SK-N-SH (cell line): Measurements from ENCODE around the gene RAD1. TPM values are rescaled to one million over a fixed set of nuclear protein-coding genes. Genes with fewer than 3 reads are reported as not detected.

Experiments used
- CTCF ChIA-PET: fragments of 300-600, 350-600 bp; formaldehyde crosslinking; extraction: SDS; loops from one replicate; lab custom pipeline; 2021; lab: Yijun Ruan, JAX
- POLR2A ChIA-PET: fragments of 350-600 bp; sonication (Branson Sonifier 250); formaldehyde crosslinking; extraction: SDS; loops from one replicate; lab custom pipeline; 2020; ENCODE audit warnings: antibody characterized with exemption, inconsistent platforms; lab: Yijun Ruan, JAX
- DNase-seq: peaks from one replicate; pipeline ENCODE4 v3.0.0; 2012
- H2AFZ ChIP-seq: fragments of 200-600 bp; sonication (generic); 2 replicates; pipeline ENCODE4 v1.8.1; 2016; ENCODE audit warnings: antibody characterized with exemption, mild to moderate bottlenecking, low read depth
- H3F3A ChIP-seq: fragments of 200-600 bp; sonication (generic); replicated peaks from 2 replicates; pipeline ENCODE3; 2016; ENCODE audit warnings: antibody characterized with exemption, mild to moderate bottlenecking; ENCODE audit not compliant: insufficient read depth
- H3K27ac ChIP-seq, 2 experiments: fragments of 200-500 bp in 1 of 2; fragments of 200-600 bp in 1 of 2; sonication (Bioruptor generic) in 1 of 2; sonication (generic), shearing (Covaris generic) in 1 of 2; 2 replicates each; pipeline versions ENCODE4 v1.5.1 to v1.6.1; 2014 to 2016; ENCODE audit warnings: low read depth in 2 of 2, inconsistent platforms in 1 of 2, low read length in 1 of 2, mild to moderate bottlenecking in 1 of 2, mixed read lengths in 1 of 2
- H3K27me3 ChIP-seq: fragments of 200-600 bp; sonication (generic), shearing (Covaris generic); 2 replicates; pipeline ENCODE4 v1.6.1; 2016; ENCODE audit warnings: mixed run types; ENCODE audit not compliant: insufficient read depth
- H3K36me3 ChIP-seq, 2 experiments: fragments of 200-500 bp in 1 of 2; fragments of 200-600 bp in 1 of 2; sonication (Bioruptor generic) in 1 of 2; sonication (generic) in 1 of 2; replicated peaks in 1 of 2; 2 replicates each; pipeline versions ENCODE3 to v1.5.1; 2014 to 2016; ENCODE audit warnings: low read length in 1 of 2, mild to moderate bottlenecking in 1 of 2; ENCODE audit not compliant: insufficient read depth in 2 of 2, control insufficient read depth in 1 of 2
- H3K4me1 ChIP-seq, 2 experiments: fragments of 200-500 bp in 1 of 2; fragments of 200-600 bp in 1 of 2; sonication (Bioruptor generic) in 1 of 2; sonication (generic), shearing (Covaris generic) in 1 of 2; 2 replicates each; pipeline versions ENCODE4 v1.5.1 to v1.6.1; 2014 to 2016; ENCODE audit warnings: low read depth in 1 of 2, low read length in 1 of 2, mixed run types in 1 of 2; ENCODE audit not compliant: insufficient read depth in 2 of 2, control insufficient read depth in 1 of 2
- H3K4me2 ChIP-seq: fragments of 200-600 bp; sonication (generic), shearing (Covaris generic); 2 replicates; pipeline ENCODE4 v1.6.1; 2017; ENCODE audit warnings: mixed run types
- H3K4me3 ChIP-seq, 2 experiments: fragments of 200-500 bp in 1 of 2; fragments of 200-600 bp in 1 of 2; sonication (Bioruptor generic) in 1 of 2; sonication (generic), shearing (Covaris generic) in 1 of 2; 2 replicates each; pipeline versions ENCODE4 v1.5.1 to v1.8.1; 2014 to 2016; ENCODE audit warnings: low read depth in 2 of 2, inconsistent platforms in 1 of 2, low read length in 1 of 2, mild to moderate bottlenecking in 1 of 2, mixed read lengths in 1 of 2, moderate library complexity in 1 of 2
- H3K79me2 ChIP-seq: fragments of 200-600 bp; sonication (generic); 2 replicates; pipeline ENCODE4 v1.8.1; 2017; ENCODE audit warnings: mild to moderate bottlenecking; ENCODE audit not compliant: insufficient read depth
- H3K9ac ChIP-seq: fragments of 200-600 bp; sonication (generic); 2 replicates; pipeline ENCODE4 v1.6.1; 2017; ENCODE audit warnings: mixed run types
- H3K9me2 ChIP-seq: fragments of 200-600 bp; sonication (generic); 2 replicates; pipeline ENCODE4 v1.6.1; 2017; ENCODE audit warnings: mixed run types
- H3K9me3 ChIP-seq: fragments of 200-600 bp; sonication (generic); 2 replicates; pipeline ENCODE4 v1.6.1; 2017; ENCODE audit warnings: mixed run types, mild to moderate bottlenecking, moderate library complexity
- H4K20me1 ChIP-seq: fragments of 200-600 bp; sonication (generic); 2 replicates; pipeline ENCODE4 v1.6.1; 2017; ENCODE audit warnings: mild to moderate bottlenecking, mixed run types; ENCODE audit not compliant: insufficient read depth
- CHD2 ChIP-seq: fragments of 150-350 bp; IDR thresholded peaks from 2 replicates; pipeline ENCODE4 v1.6.1; 2018; ENCODE audit warnings: low read length; ENCODE audit not compliant: partially characterized antibody
- ELF1 ChIP-seq: IDR thresholded peaks from 2 replicates; pipeline ENCODE4 v1.4.0; 2012
- EP300 ChIP-seq, 2 experiments: IDR thresholded peaks; 2 replicates each; pipeline versions ENCODE4 v1.4.0 to v1.6.1; 2012; ENCODE audit warnings: borderline replicate concordance in 1 of 2, low read depth in 1 of 2, low read length in 1 of 2
- EZH2phosphoT487 ChIP-seq: fragments of 200-600 bp; sonication (generic); IDR thresholded peaks from 2 replicates; pipeline ENCODE4 v1.6.1; 2017; ENCODE audit warnings: low read depth, mixed run types, mild to moderate bottlenecking, antibody characterized with exemption, moderate library complexity, borderline replicate concordance
- FOSL2 ChIP-seq: IDR thresholded peaks from 2 replicates; pipeline ENCODE4 v1.4.0; 2012; ENCODE audit warnings: low read depth, mild to moderate bottlenecking, moderate library complexity, borderline replicate concordance
- FOXM1 ChIP-seq: IDR thresholded peaks from 2 replicates; pipeline ENCODE4 v1.4.0; 2012; ENCODE audit warnings: low read depth, mild to moderate bottlenecking
- GATA2 ChIP-seq: sonication (generic); formaldehyde crosslinking; IDR thresholded peaks from 2 replicates; pipeline ENCODE4 v1.5.0; 2020; ENCODE audit warnings: mild to moderate bottlenecking, missing genetic modification reagents
- JUND ChIP-seq: IDR thresholded peaks from 2 replicates; pipeline ENCODE4 v1.4.0; 2012
- MEF2A ChIP-seq: IDR thresholded peaks from 2 replicates; pipeline ENCODE4 v1.4.0; 2012; ENCODE audit warnings: low read depth, borderline replicate concordance
- MXI1 ChIP-seq: IDR thresholded peaks from 2 replicates; pipeline ENCODE4 v1.6.1; 2012; ENCODE audit warnings: mild to moderate bottlenecking, low read depth, low read length, improper control_type of control experiment
- NRF1 ChIP-seq: IDR thresholded peaks from 2 replicates; pipeline ENCODE4 v1.6.1; 2012; ENCODE audit warnings: low read depth, mild to moderate bottlenecking, low read length
- PBX3 ChIP-seq: IDR thresholded peaks from 2 replicates; pipeline ENCODE4; 2012
- POLR2AphosphoS5 ChIP-seq: IDR thresholded peaks from 2 replicates; pipeline ENCODE4 v1.6.1; 2012; ENCODE audit warnings: low read depth, low read length
- RCOR1 ChIP-seq: fragments of 150-350 bp; IDR thresholded peaks from 2 replicates; pipeline ENCODE4 v1.6.1; 2017; ENCODE audit warnings: antibody characterized with exemption, low read length
- REST ChIP-seq: IDR thresholded peaks from 2 replicates; pipeline ENCODE4 v1.6.1; 2012; ENCODE audit warnings: mild to moderate bottlenecking, low read depth, low read length, moderate library complexity
- RFX5 ChIP-seq: IDR thresholded peaks from 2 replicates; pipeline ENCODE4 v1.6.1; 2012; ENCODE audit warnings: mild to moderate bottlenecking, improper control_type of control experiment, low read length
- WGBS: methylation state at CpG from one replicate; pipeline ENCODE4 v1.1.6; 2017; ENCODE audit warnings: low lambda C conversion rate; 5-methylcytosine and 5-hydroxymethylcytosine counted together
- polyA plus RNA-seq, 3 experiments: library from polyadenylated mRNA; depleted of rRNA; stranded (reverse); fragments of >200 nt; gene quantifications; 2 replicates each; pipeline ENCODE4 v1.2.3, GENCODE V29; 2012
- TF ChIP-seq, protein P1 (sequence below): IDR thresholded peaks from 2 replicates; pipeline ENCODE4 v1.4.0; 2012; ENCODE audit warnings: low read depth, borderline replicate concordance
- TF ChIP-seq, protein P2 (sequence below): fragments of 200-600 bp; sonication (generic); IDR thresholded peaks from 2 replicates; pipeline ENCODE4 v1.6.1; 2017; ENCODE audit warnings: antibody characterized with exemption, mild to moderate bottlenecking, moderate library complexity

Gene RAD1
- polyA plus RNA-seq, 1 of the 3 experiments (the other 2 are of a cell fraction), result 21.2 TPM

DNA sequence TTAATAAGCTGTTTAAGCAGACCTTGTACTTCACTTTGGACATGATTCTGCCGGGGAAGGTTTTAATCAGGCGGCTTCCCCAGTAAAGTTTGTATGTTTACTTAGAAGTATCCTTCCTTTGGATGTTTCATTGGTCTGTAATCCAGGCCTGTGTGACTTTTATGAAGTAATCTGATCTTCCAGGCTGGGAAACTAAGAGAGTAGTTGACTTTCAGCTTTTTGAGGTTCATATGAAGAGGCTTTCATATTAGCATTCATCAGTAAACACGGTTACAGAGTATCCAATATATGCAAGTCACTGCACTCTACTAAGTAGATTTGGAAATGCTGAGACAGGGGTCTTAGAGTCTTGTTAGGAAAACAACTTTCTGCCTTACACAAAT, 15.1 kb upstream of the RAD1 start:
- no peak for DNase-seq
- ChIA-PET CTCF (interaction anchor here (0.6 to 1.0 kb wide), 5 partner anchors 8 to 32 kb away, joined by 3 to 6 read pairs (median 3); partner anchors contain the start of gene BRIX1), POLR2A (interaction anchor here (2.4 kb wide), 1 partner anchor 15 kb away, joined by 32 read pairs; the partner anchor contains the start of genes BRIX1 and RAD1)

More for the DNA sequence above, 15.1 kb upstream of the RAD1 start:
- Histone ChIP-seq H2AFZ (peak overlapping the region; percentile 92), H3K4me2 (peak overlapping the region; percentile 68), H3K27me3 (no peaks in the 10 kb centered on the region), H3K9me2 (no peaks in the 10 kb centered on the region), H3K4me1 (peaks cover 0 to 9% of the 10 kb centered on the region in 2 experiments; a peak in 3 of 4 replicates), H3F3A (peaks cover 23% of the 10 kb centered on the region), H4K20me1 (no peaks in the 10 kb centered on the region), H3K9me3 (no peaks in the 10 kb centered on the region), H3K9ac (peak overlapping the region; percentile 72), H3K27ac (peak overlapping the region; percentile 81 to 86), H3K4me3 (peak overlapping the region; percentile 93 to 94), H3K36me3 (peaks cover 17 to 24% of the 10 kb centered on the region in 2 experiments), H3K79me2 (peaks cover 50% of the 10 kb centered on the region)
- no peak for TF ChIP-seq FOXM1
- no peak for TF ChIP-seq ELF1
- no peak for TF ChIP-seq MXI1
- TF ChIP-seq, protein P1, sequence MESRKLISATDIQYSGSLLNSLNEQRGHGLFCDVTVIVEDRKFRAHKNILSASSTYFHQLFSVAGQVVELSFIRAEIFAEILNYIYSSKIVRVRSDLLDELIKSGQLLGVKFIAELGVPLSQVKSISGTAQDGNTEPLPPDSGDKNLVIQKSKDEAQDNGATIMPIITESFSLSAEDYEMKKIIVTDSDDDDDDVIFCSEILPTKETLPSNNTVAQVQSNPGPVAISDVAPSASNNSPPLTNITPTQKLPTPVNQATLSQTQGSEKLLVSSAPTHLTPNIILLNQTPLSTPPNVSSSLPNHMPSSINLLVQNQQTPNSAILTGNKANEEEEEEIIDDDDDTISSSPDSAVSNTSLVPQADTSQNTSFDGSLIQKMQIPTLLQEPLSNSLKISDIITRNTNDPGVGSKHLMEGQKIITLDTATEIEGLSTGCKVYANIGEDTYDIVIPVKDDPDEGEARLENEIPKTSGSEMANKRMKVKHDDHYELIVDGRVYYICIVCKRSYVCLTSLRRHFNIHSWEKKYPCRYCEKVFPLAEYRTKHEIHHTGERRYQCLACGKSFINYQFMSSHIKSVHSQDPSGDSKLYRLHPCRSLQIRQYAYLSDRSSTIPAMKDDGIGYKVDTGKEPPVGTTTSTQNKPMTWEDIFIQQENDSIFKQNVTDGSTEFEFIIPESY, result no peak
- no peak for TF ChIP-seq PBX3
- no peak for TF ChIP-seq RFX5
- TF ChIP-seq EZH2phosphoT487, result no peak
- no peak for TF ChIP-seq JUND
- TF ChIP-seq CHD2, result no peak
- TF ChIP-seq, protein P2, sequence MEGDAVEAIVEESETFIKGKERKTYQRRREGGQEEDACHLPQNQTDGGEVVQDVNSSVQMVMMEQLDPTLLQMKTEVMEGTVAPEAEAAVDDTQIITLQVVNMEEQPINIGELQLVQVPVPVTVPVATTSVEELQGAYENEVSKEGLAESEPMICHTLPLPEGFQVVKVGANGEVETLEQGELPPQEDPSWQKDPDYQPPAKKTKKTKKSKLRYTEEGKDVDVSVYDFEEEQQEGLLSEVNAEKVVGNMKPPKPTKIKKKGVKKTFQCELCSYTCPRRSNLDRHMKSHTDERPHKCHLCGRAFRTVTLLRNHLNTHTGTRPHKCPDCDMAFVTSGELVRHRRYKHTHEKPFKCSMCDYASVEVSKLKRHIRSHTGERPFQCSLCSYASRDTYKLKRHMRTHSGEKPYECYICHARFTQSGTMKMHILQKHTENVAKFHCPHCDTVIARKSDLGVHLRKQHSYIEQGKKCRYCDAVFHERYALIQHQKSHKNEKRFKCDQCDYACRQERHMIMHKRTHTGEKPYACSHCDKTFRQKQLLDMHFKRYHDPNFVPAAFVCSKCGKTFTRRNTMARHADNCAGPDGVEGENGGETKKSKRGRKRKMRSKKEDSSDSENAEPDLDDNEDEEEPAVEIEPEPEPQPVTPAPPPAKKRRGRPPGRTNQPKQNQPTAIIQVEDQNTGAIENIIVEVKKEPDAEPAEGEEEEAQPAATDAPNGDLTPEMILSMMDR, result no peak
- TF ChIP-seq EP300 (IDR thresholded peaks at IDR 0.05; ENCODE audit: borderline replicate concordance in 1 of 2, low read depth in 1 of 2, low read length in 1 of 2), result no peak
- TF ChIP-seq NRF1, result no peak
- TF ChIP-seq POLR2AphosphoS5, result no peak
- TF ChIP-seq RCOR1, result no peak
- TF ChIP-seq REST, result no peak
- no peak for TF ChIP-seq MEF2A
- no peak for TF ChIP-seq GATA2 (CRISPR knock-in tag)
- TF ChIP-seq FOSL2, result no peak
- WGBS, result 11% methylated on average over 3 of the region's 3 CpGs
